Measurements from ENCODE around the gene STAMBPL1.

GRCh38 chr10:88854684-88855083 lies 25.4 kb upstream of the STAMBPL1 start:
- TF ChIP-seq POLR2AphosphoS5 (IDR thresholded peaks at IDR 0.05; ENCODE audit: insufficient read depth, low read depth, low read length) = no peak
- TF ChIP-seq MAX (IDR thresholded peaks at IDR 0.05; ENCODE audit: insufficient read depth, insufficient read length) = no peak
- TF ChIP-seq CTCF (IDR thresholded peaks at IDR 0.05; ENCODE audit: extremely low read depth in 1 of 2, insufficient read depth in 1 of 2, low read depth in 1 of 2, low read length in 2 of 2) = no peak
- no peak for TF ChIP-seq EZH2 (IDR thresholded peaks at IDR 0.05; ENCODE audit: borderline replicate concordance, low read depth, low read length, severe bottlenecking)
- TF ChIP-seq MYC (IDR thresholded peaks at IDR 0.05; ENCODE audit: low read depth, low read length) = no peak
- no peak for TF ChIP-seq FOS (IDR thresholded peaks at IDR 0.05; ENCODE audit: borderline replicate concordance, insufficient read depth, low read length)
- TF ChIP-seq POLR2A (IDR thresholded peaks at IDR 0.05; ENCODE audit: low read depth, low read length) = no peak
- no peak for TF ChIP-seq JUN (IDR thresholded peaks at IDR 0.05; ENCODE audit: borderline replicate concordance, insufficient read depth, insufficient read length, low read depth)

Measured in endothelial cell of umbilical vein (primary cell).